ENCODE measurements around the gene ADGRL3.
"Not testable (repeated sequence)": the region's sequence is repeated elsewhere in the genome, so short reads cannot be mapped to it uniquely, and the experiment has no call there.

ADGRL3 gene

GRCh38 chr4:61205066-61205465 is 4.9 kb downstream of the ADGRL3 start:
- no peak for DNase-seq (ENCODE audit: low read depth in 2 of 2)

- DNase-seq (ENCODE audit: low read depth in 2 of 2) = not testable (repeated sequence)
Measured at GRCh38 chr4:61207156-61207555, 7.0 kb downstream of the ADGRL3 start.

- no peak for DNase-seq (ENCODE audit: low read depth in 2 of 2)
Measured at GRCh38 chr4:61210186-61210939, 10.2 kb downstream of the ADGRL3 start.

- DNase-seq (ENCODE audit: low read depth in 2 of 2) = no peak
Measured at GRCh38 chr4:61211781-61212180, 11.7 kb downstream of the ADGRL3 start.

- no peak for DNase-seq (ENCODE audit: low read depth in 2 of 2)
Measured at GRCh38 chr4:61212788-61213187, 12.7 kb downstream of the ADGRL3 start.

- no peak for DNase-seq (ENCODE audit: low read depth in 2 of 2)
Measured at GRCh38 chr4:61214680-61215079, 14.6 kb downstream of the ADGRL3 start.

- DNase-seq (ENCODE audit: low read depth in 2 of 2) = no peak
Measured at GRCh38 chr4:61217222-61217621, 17.1 kb downstream of the ADGRL3 start.

GRCh38 chr4:61220556-61220955 is 20.4 kb downstream of the ADGRL3 start:
- no peak for DNase-seq (ENCODE audit: low read depth in 2 of 2)

- DNase-seq (ENCODE audit: low read depth in 2 of 2) = no peak
Measured at GRCh38 chr4:61223385-61223784, 23.3 kb downstream of the ADGRL3 start.

GRCh38 chr4:61224573-61224972 is 24.4 kb downstream of the ADGRL3 start:
- no peak for DNase-seq (ENCODE audit: low read depth in 2 of 2)

GRCh38 chr4:61225656-61226055 is 25.5 kb downstream of the ADGRL3 start:
- no peak for DNase-seq (ENCODE audit: low read depth in 2 of 2)

- DNase-seq (ENCODE audit: low read depth in 2 of 2) = no peak
Measured at GRCh38 chr4:61231421-61231820, 31.3 kb downstream of the ADGRL3 start.

- no peak for DNase-seq (ENCODE audit: low read depth in 2 of 2)
Measured at GRCh38 chr4:61239250-61239649, 39.1 kb downstream of the ADGRL3 start.

GRCh38 chr4:61243962-61244361 is 43.8 kb downstream of the ADGRL3 start:
- no peak for DNase-seq (ENCODE audit: low read depth in 2 of 2)

GRCh38 chr4:61245069-61245714 is 45.1 kb downstream of the ADGRL3 start:
- DNase-seq (ENCODE audit: low read depth in 2 of 2) = no peak

- DNase-seq (ENCODE audit: low read depth in 2 of 2) = no peak
Measured at GRCh38 chr4:61246034-61246433, 45.9 kb downstream of the ADGRL3 start.

GRCh38 chr4:61248705-61249104 is 48.6 kb downstream of the ADGRL3 start:
- DNase-seq (ENCODE audit: low read depth in 2 of 2) = no peak

GRCh38 chr4:61251129-61251528 is 51.0 kb downstream of the ADGRL3 start:
- no peak for DNase-seq (ENCODE audit: low read depth in 2 of 2)

- DNase-seq (ENCODE audit: low read depth in 2 of 2) = no peak
Measured at GRCh38 chr4:61254406-61254805, 54.3 kb downstream of the ADGRL3 start.

- DNase-seq (ENCODE audit: low read depth in 2 of 2) = no peak
Measured at GRCh38 chr4:61273233-61273632, 73.1 kb downstream of the ADGRL3 start.

- DNase-seq (ENCODE audit: low read depth in 2 of 2) = no peak
Measured at GRCh38 chr4:61274286-61274685, 74.2 kb downstream of the ADGRL3 start.

- DNase-seq (ENCODE audit: low read depth in 2 of 2) = no peak
Measured at GRCh38 chr4:61275241-61275640, 75.1 kb downstream of the ADGRL3 start.

GRCh38 chr4:61276029-61276428 is 75.9 kb downstream of the ADGRL3 start:
- DNase-seq (ENCODE audit: low read depth in 2 of 2) = no peak

All from stimulated activated CD4-positive, alpha-beta T cell treated with anti-CD3 and anti-CD28 coated beads, Interleukin-12 subunit alpha, Interleukin-12 subunit beta, amount 100 ng/mL, for 24 hours (primary cell).